Measurements from ENCODE around the gene MISP3. TPM values are rescaled to one million over a fixed set of nuclear protein-coding genes. Genes with fewer than 3 reads are reported as not detected.
A peak's percentile ranks its signal among the peaks of the same experiment; 100 is the strongest.

MISP3 gene
- total and polyA plus RNA-seq, 9 of the 15 experiments (the other 6 are each of a cell fraction or from before 2014, with no cell fraction given), result 0.25 to 5.6 (median 1.6) TPM

DNA sequence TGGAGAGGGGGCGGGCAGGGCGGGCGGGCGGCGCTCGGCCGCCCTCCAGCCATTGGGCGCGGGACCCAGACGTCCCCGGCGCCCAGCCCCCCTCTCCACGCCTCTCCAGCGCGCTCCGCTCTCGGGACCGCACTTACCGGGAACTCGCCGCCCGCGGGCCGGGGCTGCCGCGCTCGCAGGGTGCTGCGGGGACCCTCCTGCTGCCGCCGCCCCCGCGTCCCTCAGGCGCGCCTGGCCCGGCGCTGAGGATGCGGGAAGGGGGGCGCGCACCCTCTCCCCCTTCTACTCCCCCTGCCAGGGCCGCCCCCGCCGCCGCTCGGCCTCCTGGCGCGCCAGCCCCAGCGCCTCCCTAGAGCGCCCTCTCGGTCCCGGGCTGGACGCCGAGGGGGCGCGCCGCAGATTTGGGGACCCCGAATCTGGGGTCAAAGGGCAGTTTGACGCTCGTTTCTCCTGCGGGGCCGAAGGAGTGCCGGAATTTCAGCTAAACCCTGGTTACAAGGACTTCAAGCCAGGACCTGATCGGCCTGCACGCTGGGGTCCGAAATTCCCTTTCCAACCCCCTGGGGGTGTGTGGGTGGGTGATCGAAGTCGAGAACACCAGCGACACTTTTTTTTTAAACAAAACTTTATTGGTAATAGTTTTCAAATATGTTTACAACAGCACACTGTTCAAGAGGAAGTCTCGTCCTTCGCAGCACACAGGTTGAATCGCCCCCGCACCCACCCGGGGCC, 18.7 kb downstream of the MISP3 start (continued):
- TF ChIP-seq, protein P1, sequence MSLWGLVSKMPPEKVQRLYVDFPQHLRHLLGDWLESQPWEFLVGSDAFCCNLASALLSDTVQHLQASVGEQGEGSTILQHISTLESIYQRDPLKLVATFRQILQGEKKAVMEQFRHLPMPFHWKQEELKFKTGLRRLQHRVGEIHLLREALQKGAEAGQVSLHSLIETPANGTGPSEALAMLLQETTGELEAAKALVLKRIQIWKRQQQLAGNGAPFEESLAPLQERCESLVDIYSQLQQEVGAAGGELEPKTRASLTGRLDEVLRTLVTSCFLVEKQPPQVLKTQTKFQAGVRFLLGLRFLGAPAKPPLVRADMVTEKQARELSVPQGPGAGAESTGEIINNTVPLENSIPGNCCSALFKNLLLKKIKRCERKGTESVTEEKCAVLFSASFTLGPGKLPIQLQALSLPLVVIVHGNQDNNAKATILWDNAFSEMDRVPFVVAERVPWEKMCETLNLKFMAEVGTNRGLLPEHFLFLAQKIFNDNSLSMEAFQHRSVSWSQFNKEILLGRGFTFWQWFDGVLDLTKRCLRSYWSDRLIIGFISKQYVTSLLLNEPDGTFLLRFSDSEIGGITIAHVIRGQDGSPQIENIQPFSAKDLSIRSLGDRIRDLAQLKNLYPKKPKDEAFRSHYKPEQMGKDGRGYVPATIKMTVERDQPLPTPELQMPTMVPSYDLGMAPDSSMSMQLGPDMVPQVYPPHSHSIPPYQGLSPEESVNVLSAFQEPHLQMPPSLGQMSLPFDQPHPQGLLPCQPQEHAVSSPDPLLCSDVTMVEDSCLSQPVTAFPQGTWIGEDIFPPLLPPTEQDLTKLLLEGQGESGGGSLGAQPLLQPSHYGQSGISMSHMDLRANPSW (CRISPR knock-in tag; IDR thresholded peaks at IDR 0.05), result no peak
- TF ChIP-seq SAFB (IDR thresholded peaks at IDR 0.05; ENCODE audit: borderline replicate concordance, low read depth, low read length), result no peak
- TF ChIP-seq NFXL1 (CRISPR knock-in tag; IDR thresholded peaks at IDR 0.05), result no peak
- no peak for TF ChIP-seq HSF4 (CRISPR knock-in tag; IDR thresholded peaks at IDR 0.05; ENCODE audit: borderline replicate concordance)
- TF ChIP-seq BRCA1 (IDR thresholded peaks at IDR 0.05), result no peak
- TF ChIP-seq BRCA1 (CRISPR knock-in tag; IDR thresholded peaks at IDR 0.05), result no peak
- TF ChIP-seq SAFB2 (IDR thresholded peaks at IDR 0.05; ENCODE audit: borderline replicate concordance, low read depth, low read length, severe bottlenecking), result no peak
- TF ChIP-seq, protein P2, sequence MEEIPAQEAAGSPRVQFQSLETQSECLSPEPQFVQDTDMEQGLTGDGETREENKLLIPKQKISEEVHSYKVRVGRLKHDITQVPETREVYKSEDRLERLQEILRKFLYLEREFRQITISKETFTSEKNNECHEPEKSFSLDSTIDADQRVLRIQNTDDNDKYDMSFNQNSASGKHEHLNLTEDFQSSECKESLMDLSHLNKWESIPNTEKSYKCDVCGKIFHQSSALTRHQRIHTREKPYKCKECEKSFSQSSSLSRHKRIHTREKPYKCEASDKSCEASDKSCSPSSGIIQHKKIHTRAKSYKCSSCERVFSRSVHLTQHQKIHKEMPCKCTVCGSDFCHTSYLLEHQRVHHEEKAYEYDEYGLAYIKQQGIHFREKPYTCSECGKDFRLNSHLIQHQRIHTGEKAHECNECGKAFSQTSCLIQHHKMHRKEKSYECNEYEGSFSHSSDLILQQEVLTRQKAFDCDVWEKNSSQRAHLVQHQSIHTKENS (CRISPR knock-in tag; IDR thresholded peaks at IDR 0.05), result no peak
- no peak for TF ChIP-seq FUS (optimal IDR thresholded peaks at IDR 0.05; ENCODE audit: low read depth, low read length)
- TF ChIP-seq KLF16 (IDR thresholded peaks at IDR 0.05), result no peak
- peak; percentile 4 to 16; a peak in 2 of 4 replicates for TF ChIP-seq TBL1XR1 (IDR thresholded peaks at IDR 0.05; ENCODE audit: low read length in 2 of 2)
- no peak for TF ChIP-seq MTF1 (CRISPR knock-in tag; IDR thresholded peaks at IDR 0.05; ENCODE audit: borderline replicate concordance)
- TF ChIP-seq, protein P3, sequence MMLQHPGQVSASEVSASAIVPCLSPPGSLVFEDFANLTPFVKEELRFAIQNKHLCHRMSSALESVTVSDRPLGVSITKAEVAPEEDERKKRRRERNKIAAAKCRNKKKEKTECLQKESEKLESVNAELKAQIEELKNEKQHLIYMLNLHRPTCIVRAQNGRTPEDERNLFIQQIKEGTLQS (IDR thresholded peaks at IDR 0.05), result no peak
- TF ChIP-seq, protein P3 (CRISPR knock-in tag; conservative IDR thresholded peaks at IDR 0.05), result no peak
- TF ChIP-seq EP300 (IDR thresholded peaks at IDR 0.05; ENCODE audit: low read length), result peak; percentile 34
- TF ChIP-seq MAFK (IDR thresholded peaks at IDR 0.05; ENCODE audit: low read length), result no peak
- no peak for TF ChIP-seq ZNF165 (CRISPR knock-in tag; IDR thresholded peaks at IDR 0.05; ENCODE audit: borderline replicate concordance)
- peak; percentile 69; the same call in 1 of the 2 replicates for TF ChIP-seq HDAC2 (IDR thresholded peaks at IDR 0.05)
